Right atrium auricular region (tissue), 2 donors: ENCODE measurements around the gene MOB3C. TPM values are rescaled to one million over a fixed set of nuclear protein-coding genes. Genes with fewer than 3 reads are reported as not detected.

Experiments
- DNase-seq: peaks from one replicate; pipeline ENCODE4 v3.0.0-alpha.2; 2019; ENCODE audit warnings: low spot score
- H3K27ac ChIP-seq, 2 donors: fragments of 200-600 bp; sonication (generic); 1 replicate in 1 of 2; 2 replicates in 1 of 2; pipeline ENCODE4 v1.5.1; 2016 to 2019
- H3K27me3 ChIP-seq, 2 donors: fragments of 200-600 bp; sonication (generic); one replicate each; pipeline versions ENCODE4 v1.5.1 to v1.6.0; 2017 to 2019
- H3K36me3 ChIP-seq: fragments of 200-600 bp; sonication (generic); one replicate; pipeline ENCODE4 v1.5.1; 2016
- H3K4me1 ChIP-seq, 2 donors: fragments of 200-600 bp; sonication (generic); one replicate each; pipeline versions ENCODE4 v1.5.1 to v1.6.0; 2017 to 2019
- H3K4me3 ChIP-seq, 2 donors: fragments of 200-600 bp; sonication (generic); 1 replicate in 1 of 2; 2 replicates in 1 of 2; pipeline ENCODE4 v1.5.1; 2017 to 2019; ENCODE audit warnings: mild to moderate bottlenecking in 1 of 2, moderate library complexity in 1 of 2
- H3K9me3 ChIP-seq, 2 donors: fragments of 200-600 bp; sonication (generic); one replicate each; pipeline ENCODE4 v1.5.1; 2019
- total RNA-seq, 2 donors: library from RNA; depleted of rRNA; stranded (reverse); fragments of >200 nt; gene quantifications; one replicate each; pipeline ENCODE4 v1.1.0, GENCODE V29; 2016
- TF ChIP-seq, protein P1 (sequence below), 2 donors: fragments of 200-600 bp; sonication (generic); IDR thresholded peaks; one replicate each; pipeline ENCODE4 v1.5.1; 2019; ENCODE audit warnings: antibody characterized with exemption in 2 of 2

Gene MOB3C
- total RNA-seq, 2 donors from 2014 or later = 7.9 to 14.5 TPM

DNA sequence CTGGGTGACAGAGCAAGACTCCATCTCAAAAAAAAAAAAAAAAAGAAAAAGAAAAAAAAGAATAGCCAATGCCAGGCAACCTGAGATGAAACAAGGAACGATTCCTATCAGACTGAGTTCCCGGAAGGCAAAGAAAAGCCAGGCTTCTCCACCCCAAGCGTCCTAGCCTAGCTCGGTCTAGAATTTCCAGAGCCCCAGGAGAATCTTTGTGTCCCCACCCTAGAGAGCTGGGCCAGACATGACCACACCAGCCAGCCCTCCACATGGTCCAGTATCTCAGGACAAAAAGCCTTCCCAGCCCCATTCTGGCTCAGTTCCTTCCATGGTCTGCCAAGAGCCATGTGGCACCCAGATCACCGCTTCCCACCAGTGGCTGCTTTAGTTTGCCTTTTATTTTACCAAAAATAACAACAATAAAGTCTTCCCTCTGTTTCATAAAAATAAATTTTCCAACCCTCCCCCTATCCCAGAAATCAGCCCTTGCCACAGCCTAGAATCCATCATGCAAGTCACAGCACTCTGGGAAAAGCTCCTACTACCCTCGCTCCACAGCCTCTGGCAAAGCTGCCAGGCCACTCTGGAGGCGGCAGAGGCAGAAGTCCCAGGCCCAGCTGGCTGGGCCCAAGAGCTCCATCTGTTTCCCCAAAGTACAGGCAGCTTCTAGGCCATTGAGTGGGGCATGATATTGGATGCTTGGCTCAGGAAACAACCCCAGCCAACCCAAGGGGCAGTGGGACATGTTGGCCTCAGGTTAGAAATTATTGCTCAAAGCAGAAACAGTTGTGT lies 9.1 kb downstream of the MOB3C start:
- Histone ChIP-seq H3K4me3 (no peak overlapping the region), H3K27me3 (no peaks in the 10 kb centered on the region), H3K36me3 (peaks cover 28% of the 10 kb centered on the region), H3K4me1 (peaks cover 0 to 49% of the 10 kb centered on the region in 2 donors), H3K27ac (peak overlapping the region; percentile 41 to 69), H3K9me3 (no peaks in the 10 kb centered on the region)
- TF ChIP-seq, protein P1, sequence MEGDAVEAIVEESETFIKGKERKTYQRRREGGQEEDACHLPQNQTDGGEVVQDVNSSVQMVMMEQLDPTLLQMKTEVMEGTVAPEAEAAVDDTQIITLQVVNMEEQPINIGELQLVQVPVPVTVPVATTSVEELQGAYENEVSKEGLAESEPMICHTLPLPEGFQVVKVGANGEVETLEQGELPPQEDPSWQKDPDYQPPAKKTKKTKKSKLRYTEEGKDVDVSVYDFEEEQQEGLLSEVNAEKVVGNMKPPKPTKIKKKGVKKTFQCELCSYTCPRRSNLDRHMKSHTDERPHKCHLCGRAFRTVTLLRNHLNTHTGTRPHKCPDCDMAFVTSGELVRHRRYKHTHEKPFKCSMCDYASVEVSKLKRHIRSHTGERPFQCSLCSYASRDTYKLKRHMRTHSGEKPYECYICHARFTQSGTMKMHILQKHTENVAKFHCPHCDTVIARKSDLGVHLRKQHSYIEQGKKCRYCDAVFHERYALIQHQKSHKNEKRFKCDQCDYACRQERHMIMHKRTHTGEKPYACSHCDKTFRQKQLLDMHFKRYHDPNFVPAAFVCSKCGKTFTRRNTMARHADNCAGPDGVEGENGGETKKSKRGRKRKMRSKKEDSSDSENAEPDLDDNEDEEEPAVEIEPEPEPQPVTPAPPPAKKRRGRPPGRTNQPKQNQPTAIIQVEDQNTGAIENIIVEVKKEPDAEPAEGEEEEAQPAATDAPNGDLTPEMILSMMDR (IDR thresholded peaks at IDR 0.05) = no peak
- peak; percentile 75 for DNase-seq

DNA sequence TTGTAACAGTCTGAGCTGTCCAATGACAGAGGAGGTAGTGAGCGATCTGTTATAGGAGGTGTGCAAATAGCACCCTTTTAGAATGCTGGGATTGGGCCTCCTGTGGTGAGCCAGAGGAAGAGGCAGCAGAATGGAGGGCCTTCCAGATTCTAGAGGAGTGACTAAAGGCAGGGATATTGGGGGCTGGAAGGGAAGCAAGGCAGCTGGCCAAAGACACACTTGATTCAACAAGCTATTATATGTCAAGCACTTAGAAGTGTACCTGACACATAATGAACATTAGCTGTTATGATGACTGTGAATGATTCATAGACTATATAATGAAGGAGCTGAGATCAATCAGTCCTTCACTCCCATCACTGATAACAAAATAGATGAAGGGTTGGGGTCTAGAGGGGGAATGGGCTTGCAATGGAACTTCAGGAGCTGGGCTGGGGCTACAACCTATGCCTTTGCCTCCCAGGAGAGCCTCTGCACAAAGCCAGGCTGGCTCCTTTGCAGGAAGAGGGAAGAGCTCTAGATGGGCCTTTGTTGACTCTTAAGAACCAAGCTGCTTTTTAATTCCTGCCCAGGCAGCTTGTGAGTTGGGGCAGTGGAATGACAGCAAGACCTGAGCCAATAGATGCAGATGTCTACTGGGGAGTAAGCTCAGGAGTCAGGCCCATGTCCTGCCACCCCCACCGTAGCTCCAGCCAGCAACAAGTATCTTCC lies 10.2 kb downstream of the MOB3C start:
- H3K27ac ChIP-seq = peak overlapping the region; percentile 51 to 69

DNA sequence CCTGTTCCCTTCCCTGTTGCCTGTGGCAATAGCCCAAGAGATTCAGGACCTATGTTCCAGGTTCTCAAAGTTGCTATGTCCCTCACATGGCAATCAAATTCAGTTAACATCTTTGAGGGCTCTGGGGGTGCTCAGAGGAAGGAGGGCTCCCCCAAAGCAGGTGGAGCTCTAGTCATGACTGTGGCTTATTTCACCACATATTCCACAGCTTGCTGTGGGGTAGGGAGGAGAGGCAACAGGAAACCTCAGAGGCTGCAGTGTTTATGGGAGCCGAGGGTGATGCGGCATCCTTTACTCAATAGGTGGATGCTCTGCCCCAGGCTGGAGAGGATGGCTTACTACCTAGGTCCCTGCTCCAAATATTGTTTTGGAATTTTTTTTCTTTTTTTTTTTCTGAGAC lies 11.4 kb downstream of the MOB3C start:
- H3K4me1 ChIP-seq = peaks cover 0 to 49% of the 10 kb centered on the region in 2 donors
- DNase-seq = no peak
- no peaks in the 10 kb centered on the region for H3K9me3 ChIP-seq
- H3K27me3 ChIP-seq = no peaks in the 10 kb centered on the region
- H3K36me3 ChIP-seq = peaks cover 21% of the 10 kb centered on the region
- H3K4me3 ChIP-seq = no peak overlapping the region
- no peak overlapping the region for H3K27ac ChIP-seq
- TF ChIP-seq, protein P1 (IDR thresholded peaks at IDR 0.05) = no peak

More for the DNA sequence above, 10.2 kb downstream of the MOB3C start:
- Histone ChIP-seq H3K9me3 (no peaks in the 10 kb centered on the region), H3K27me3 (no peaks in the 10 kb centered on the region), H3K36me3 (peaks cover 26% of the 10 kb centered on the region), H3K4me1 (peaks cover 0 to 49% of the 10 kb centered on the region in 2 donors), H3K4me3 (no peak overlapping the region)
- no peak for DNase-seq
- TF ChIP-seq, protein P1 (IDR thresholded peaks at IDR 0.05) = no peak

DNA sequence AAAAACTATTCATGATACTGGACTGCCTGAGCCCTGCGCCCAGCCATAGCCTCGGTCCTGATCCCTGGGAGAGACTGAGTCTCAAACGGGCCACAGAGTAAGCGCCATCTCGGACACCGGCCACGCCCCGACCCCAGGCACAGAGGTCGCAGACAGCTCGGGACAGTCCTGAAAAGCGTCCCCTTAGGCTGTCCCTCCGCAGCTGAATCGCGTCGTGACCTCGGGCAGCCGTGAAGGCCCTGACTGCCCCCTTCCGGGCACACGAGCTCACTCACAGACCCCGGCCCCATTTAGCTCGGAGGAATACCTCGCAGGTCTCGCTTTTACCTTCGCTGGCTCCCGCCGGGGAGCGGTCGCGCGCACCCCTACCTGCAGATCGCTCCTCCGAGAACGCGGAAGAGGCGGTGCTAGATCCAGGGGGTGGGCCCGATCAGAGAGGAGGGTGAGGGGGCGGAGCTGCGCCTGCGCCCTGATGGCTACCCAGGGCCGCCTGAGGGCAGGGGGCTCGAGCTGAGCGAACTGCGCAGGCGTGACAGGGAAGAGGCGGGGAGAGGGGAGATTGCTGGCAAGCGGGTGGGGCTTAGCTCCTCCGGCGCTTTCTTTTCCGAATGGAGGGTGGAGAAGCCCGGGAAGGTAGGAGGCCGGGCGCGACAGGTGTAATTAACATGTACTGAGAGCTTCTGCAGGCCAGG lies 12.6 kb downstream of the MOB3C start, which contains the start of gene MKNK1:
TSS of gene MKNK1 (minus strand) at position 411 of the 692 bp plus-strand sequence. CDS start 20,941 bp downstream, outside the sequence.
- Histone ChIP-seq H3K27me3 (no peaks in the 10 kb centered on the region), H3K36me3 (peaks cover 11% of the 10 kb centered on the region), H3K4me1 (peaks cover 0 to 62% of the 10 kb centered on the region in 2 donors), H3K4me3 (peak within 1 kb of the TSS; percentile 80 to 85), H3K27ac (peak within 1 kb of the TSS; percentile 82 to 86), H3K9me3 (no peaks in the 10 kb centered on the region)
- TF ChIP-seq, protein P1 (IDR thresholded peaks at IDR 0.05) = no peak
- DNase-seq = peak; percentile 91

DNA sequence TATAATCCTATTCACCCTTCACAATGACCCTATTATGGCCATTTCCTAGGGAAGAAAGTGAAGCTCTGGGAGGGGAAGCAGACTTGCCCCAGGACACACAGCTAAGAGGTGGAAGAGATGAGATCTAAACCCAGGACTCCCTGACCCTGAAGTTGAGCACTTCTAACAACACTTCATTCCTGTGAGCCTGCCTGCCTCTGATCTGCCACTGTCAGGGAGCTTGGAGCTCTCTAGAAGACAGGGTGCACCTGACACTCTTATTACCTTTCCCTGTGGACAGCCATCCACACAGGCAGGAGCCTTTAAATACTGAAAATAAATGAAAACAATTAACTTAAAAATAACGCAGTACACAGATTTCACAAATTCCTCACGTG lies 13.1 kb downstream of the MOB3C start:
- Histone ChIP-seq H3K27ac (peak overlapping the region; percentile 82 to 86), H3K4me3 (peak overlapping the region; percentile 80 to 85), H3K9me3 (no peaks in the 10 kb centered on the region), H3K36me3 (peaks cover 5% of the 10 kb centered on the region), H3K4me1 (peaks cover 0 to 63% of the 10 kb centered on the region in 2 donors), H3K27me3 (no peaks in the 10 kb centered on the region)
- TF ChIP-seq, protein P1 (IDR thresholded peaks at IDR 0.05) = no peak
- DNase-seq = no peak
